GM12878 (cell line): Measurements from ENCODE around the gene CCR2. TPM values are rescaled to one million over a fixed set of nuclear protein-coding genes. Genes with fewer than 3 reads are reported as not detected.
A peak's percentile ranks its signal among the peaks of the same experiment; 100 is the strongest.

Source experiments
- ATAC-seq: fragments of 200-7000 bp; cut with Tn5 transposase; 3 replicates; pipeline ENCODE4 v1.9.1; 2020; ENCODE audit warnings: mild to moderate bottlenecking, moderate library complexity
- BruUV-seq: library from RNA; stranded (reverse); fragments of 400-500 nt; replicated peaks from 2 replicates; lab custom pipeline; 2021; lab: Mats Ljungman, UMichigan
- CTCF ChIA-PET: fragments of 300-600 bp; sonication (Branson Sonifier 250); formaldehyde crosslinking; extraction: SDS; loops from one replicate; lab custom pipeline; 2021; ENCODE audit warnings: inconsistent platforms; lab: Yijun Ruan, JAX
- POLR2A ChIA-PET: fragments of 350-600 bp; formaldehyde crosslinking; extraction: SDS; loops from one replicate; lab custom pipeline; 2021; ENCODE audit warnings: inconsistent platforms; lab: Charles Lee
- RAD21 ChIA-PET: fragments of 300-600 bp; sonication (Branson Sonifier 250); formaldehyde crosslinking; loops from one replicate; lab custom pipeline; 2023; ENCODE audit warnings: antibody characterized with exemption; ENCODE audit not compliant: unreplicated experiment; lab: Charles Lee
- SMC1A ChIA-PET: fragments of 300-600 bp; sonication (Branson Sonifier 250); formaldehyde crosslinking; loops from one replicate; lab custom pipeline; 2023; ENCODE audit not compliant: unreplicated experiment, uncharacterized antibody; lab: Charles Lee
- DNase-seq: peaks from one replicate; pipeline ENCODE4 v3.0.0-alpha.2; 2011; ENCODE audit warnings: low read depth, low spot score
- FAIRE-seq: peaks from 3 replicates; lab custom pipeline; 2011; peaks lifted over from hg19 to GRCh38; lab: Jason Lieb, UNC
- H2AFZ ChIP-seq: 2 replicates; pipeline ENCODE4 v1.6.0; 2011; ENCODE audit warnings: low read depth, low read length, control low read depth; ENCODE audit not compliant: control insufficient read depth
- H3K27ac ChIP-seq: 2 replicates; pipeline ENCODE4 v1.5.1; 2011; ENCODE audit warnings: control low read depth; ENCODE audit not compliant: control insufficient read depth, insufficient read depth
- H3K27me3 ChIP-seq, 2 experiments: replicated peaks in 1 of 2; 2 replicates each; pipeline versions ENCODE4 v1.6.0 to v1.6.1; 2011; ENCODE audit warnings: low read length in 1 of 2; ENCODE audit not compliant: control insufficient read depth in 2 of 2, insufficient read depth in 2 of 2
- H3K36me3 ChIP-seq, 2 experiments: 2 replicates each; pipeline ENCODE4 v1.5.1; 2011; ENCODE audit warnings: low read length in 1 of 2; ENCODE audit not compliant: control insufficient read depth in 2 of 2, insufficient read depth in 2 of 2
- H3K4me1 ChIP-seq: 2 replicates; pipeline ENCODE4 v1.6.1; 2011; ENCODE audit warnings: mild to moderate bottlenecking, low read length, moderate library complexity, mixed read lengths; ENCODE audit not compliant: control insufficient read depth, insufficient read depth
- H3K4me2 ChIP-seq: 2 replicates; pipeline ENCODE4 v1.6.0; 2011; ENCODE audit warnings: control low read depth; ENCODE audit not compliant: control insufficient read depth, insufficient read depth
- H3K4me3 ChIP-seq: fragments of 200-600 bp; sonication (generic); 2 replicates; pipeline ENCODE4 v1.5.1; 2016
- H3K79me2 ChIP-seq: 2 replicates; pipeline ENCODE4 v1.6.0; 2011; ENCODE audit warnings: low read length; ENCODE audit not compliant: control insufficient read depth, insufficient read depth
- H3K9ac ChIP-seq: 2 replicates; pipeline ENCODE4 v1.8.0; 2011; ENCODE audit warnings: low read length, control low read depth, mixed read lengths; ENCODE audit not compliant: control insufficient read depth, insufficient read depth
- H3K9me3 ChIP-seq: replicated peaks from 3 replicates; pipeline ENCODE4 v1.5.1; 2011; ENCODE audit warnings: mild to moderate bottlenecking, low read length; ENCODE audit not compliant: control insufficient read depth, insufficient read depth
- H4K20me1 ChIP-seq: 2 replicates; pipeline ENCODE4 v1.6.0; 2011; ENCODE audit not compliant: control insufficient read depth, insufficient read depth
- CTCF ChIP-seq, 3 experiments: IDR thresholded peaks in 2 of 3; conservative IDR thresholded peaks in 1 of 3; 2 replicates each; pipeline ENCODE4 v1.5.1; 2011; ENCODE audit warnings: low read depth in 3 of 3, low read length in 3 of 3, mild to moderate bottlenecking in 3 of 3, control low read depth in 2 of 3, moderate library complexity in 2 of 3, inconsistent platforms in 1 of 3, mixed read lengths in 1 of 3; ENCODE audit not compliant: control insufficient read depth in 2 of 3, insufficient read depth in 1 of 3; ENCODE audit errors: extremely low read depth in 1 of 3
- CUX1 ChIP-seq: IDR thresholded peaks from 2 replicates; pipeline ENCODE4 v1.6.1; 2012; ENCODE audit warnings: improper control_type of control experiment, low read depth, low read length; ENCODE audit not compliant: insufficient replicate concordance
- FOXK2 ChIP-seq: fragments of 450-650 bp; IDR thresholded peaks from 2 replicates; pipeline ENCODE4 v1.6.1; 2017; ENCODE audit warnings: mild to moderate bottlenecking, moderate library complexity
- RAD21 ChIP-seq: IDR thresholded peaks from 2 replicates; pipeline ENCODE4 v1.6.1; 2011; ENCODE audit warnings: mild to moderate bottlenecking, low read depth, low read length, moderate library complexity; ENCODE audit not compliant: insufficient read depth
- RB1 ChIP-seq: fragments of 450-650 bp; formaldehyde crosslinking; IDR thresholded peaks from 2 replicates; pipeline ENCODE4 v1.6.1; 2017; ENCODE audit warnings: mild to moderate bottlenecking, borderline replicate concordance
- SMC3 ChIP-seq: IDR thresholded peaks from 2 replicates; pipeline ENCODE4 v1.6.1; 2011; ENCODE audit warnings: low read length, improper control_type of control experiment, borderline replicate concordance
- SUZ12 ChIP-seq: fragments of 200-600 bp; sonication (generic); IDR thresholded peaks from one replicate; pipeline ENCODE4 v1.6.1; 2018; ENCODE audit warnings: antibody characterized with exemption, mild to moderate bottlenecking; ENCODE audit not compliant: unreplicated experiment
- YY1 ChIP-seq: IDR thresholded peaks from 2 replicates; pipeline ENCODE4 v1.6.1; 2011; ENCODE audit warnings: low read depth, mild to moderate bottlenecking, low read length
- ZBTB4 ChIP-seq: fragments of 450-650 bp; formaldehyde crosslinking; IDR thresholded peaks from 2 replicates; pipeline ENCODE4 v1.4.0; 2022; ENCODE audit warnings: mild to moderate bottlenecking, moderate library complexity
- WGBS: methylation state at CpG from one replicate; pipeline ENCODE4 v1.1.6; 2016; ENCODE audit warnings: low lambda C conversion rate; ENCODE audit not compliant: insufficient replicate concordance, insufficient coverage; ENCODE audit errors: missing lambda C conversion rate; 5-methylcytosine and 5-hydroxymethylcytosine counted together
- in situ Hi-C: fragments of 300-500 bp; cut with MboI; formaldehyde crosslinking; loops from 9 replicates; pipeline ENCODE4 v1.14.3; 2018; ENCODE audit warnings: mixed read lengths
- intact Hi-C: fragments of 100-400 bp; cut with micrococcal nuclease; formaldehyde crosslinking; loops from one replicate; pipeline ENCODE4 v1.14.2; 2022; ENCODE audit not compliant: unreplicated experiment
- polyA plus RNA-seq, 11 experiments: library from polyadenylated mRNA; depleted of rRNA in 4 of 11; unstranded in 6 of 11; stranded (reverse) in 5 of 11; fragments of >200 nt; fragmentation: Nextera tagmentation in 4 of 11; fragmentation: Illumina TruSeq in 1 of 11; extraction: Ambion mirVana in 4 of 11; extraction: Trizol in 1 of 11; gene quantifications; 1 replicate in 1 of 11; 2 replicates in 10 of 11; pipeline versions ENCODE4 v1.2.1 to v1.2.3, GENCODE V29; 2011 to 2016; ENCODE audit warnings: inconsistent platforms in 2 of 11, missing spikeins in 2 of 11, low read depth in 1 of 11
- total RNA-seq, 4 experiments: library from RNA; depleted of rRNA in 3 of 4; stranded (reverse); fragments of >200 nt in 3 of 4; fragmentation: Illumina TruSeq in 1 of 4; extraction: Trizol in 1 of 4; gene quantifications; 2 replicates each; pipeline versions ENCODE4 v1.2.1 to v1.2.3, GENCODE V29; 2013 to 2021

Gene CCR2
- total and polyA plus RNA-seq, 10 of the 15 experiments (the other 5 are each of a cell fraction or from before 2014, with no cell fraction given) = 1.9 to 4.7 (median 3.5) TPM; not detected in 1

GRCh38 chr3:46378426-46378942 lies 24.6 kb downstream of the CCR2 start:
- Histone ChIP-seq H3K27ac (no peak overlapping the region), H3K9me3 (no peaks in the 10 kb centered on the region), H3K4me3 (no peak overlapping the region), H3K4me1 (peaks cover 12% of the 10 kb centered on the region), H3K27me3 (peaks cover 0 to 3% of the 10 kb centered on the region in 2 experiments; a peak in 2 of 4 replicates), H2AFZ (no peak overlapping the region), H3K79me2 (no peaks in the 10 kb centered on the region), H3K36me3 (no peaks in the 10 kb centered on the region), H3K9ac (no peak overlapping the region), H4K20me1 (no peaks in the 10 kb centered on the region), H3K4me2 (no peak overlapping the region)
- TF ChIP-seq SMC3 (peak; percentile 73), RAD21 (peak; percentile 92), CTCF (IDR thresholded peaks at IDR 0.05 in 2 of 3, conservative IDR thresholded peaks at IDR 0.05 in 1 of 3; ENCODE audit: control insufficient read depth in 2 of 3, extremely low read depth in 1 of 3, insufficient read depth in 1 of 3, low read depth in 3 of 3, low read length in 3 of 3) (peak; percentile 77 to 80 (median 79)), ZBTB4 (CRISPR knock-in tag) (no peak), SUZ12 (no peak), FOXK2 (no peak), YY1 (peak; percentile 58; the same call in 1 of the 2 replicates), CUX1 (no peak), RB1 (peak; percentile 23; the same call in 1 of the 2 replicates)
- ChIA-PET CTCF (interaction anchor here (0.6 to 21.1 kb wide), 44 partner anchors 9 to 449 kb away, joined by 3 to 714 read pairs (median 4); partner anchors contain the start of genes CCR1, CCR3, CCR5AS and CCRL2), SMC1A (interaction anchor here (0.6 to 15.8 kb wide), 32 partner anchors 9 to 617 kb away, joined by 3 to 581 read pairs (median 4); partner anchors contain the start of genes CCR1, CCR5, CCR5AS and CCRL2), RAD21 (interaction anchor here (0.7 to 13.5 kb wide), 26 partner anchors 10 to 449 kb away, joined by 3 to 421 read pairs (median 4); partner anchors contain the start of gene CCR1), POLR2A (interaction anchor here (1.2 kb wide), 1 partner anchor 165 kb away, joined by 3 read pairs; no protein-coding TSS in a partner anchor)
- FAIRE-seq (no peak), ATAC-seq (peak; percentile 90), DNase-seq (no peak)
- in situ Hi-C loops = loop anchor here (10.0 kb wide), 1 partner anchor 614 kb away; no protein-coding TSS in a partner anchor
- no TSS peak for BruUV-seq
- 17% methylated on average over 8 of the region's 8 CpGs for whole genome bisulfite sequencing
- intact Hi-C loops = loop anchor here (1.0 to 10.0 kb wide), 2 partner anchors 176 to 439 kb away; no protein-coding TSS in a partner anchor
